Bronchial epithelial cell (primary cell): ENCODE results near the gene SGMS1. TPM values are rescaled to one million over a fixed set of nuclear protein-coding genes. Genes with fewer than 3 reads are reported as not detected.

Experiments
- DNase-seq: peaks from one replicate; pipeline ENCODE4 v3.0.0-alpha.2; 2010; ENCODE audit warnings: low read depth
- FAIRE-seq: peaks from 2 replicates; lab custom pipeline; 2011; peaks lifted over from hg19 to GRCh38; lab: Jason Lieb, UNC
- H3K27me3 ChIP-seq: 2 replicates; pipeline ENCODE4 v1.5.1; 2011; ENCODE audit warnings: low read length; ENCODE audit not compliant: control insufficient read depth, insufficient read depth
- H3K36me3 ChIP-seq: 2 replicates; pipeline ENCODE4 v1.5.1; 2011; ENCODE audit warnings: low read length; ENCODE audit not compliant: control insufficient read depth, insufficient read depth
- H3K4me3 ChIP-seq: 2 replicates; pipeline ENCODE4 v1.5.1; 2011; ENCODE audit warnings: mild to moderate bottlenecking, low read depth, low read length, control low read depth
- CTCF ChIP-seq: IDR thresholded peaks from 2 replicates; pipeline ENCODE4 v1.5.1; 2011; ENCODE audit warnings: mild to moderate bottlenecking, moderate library complexity, low read length, control low read depth, inconsistent platforms; ENCODE audit not compliant: insufficient read depth, severe bottlenecking
- total RNA-seq: library from RNA; depleted of rRNA; stranded (reverse); fragments of >200 nt; gene quantifications from 2 replicates; pipeline ENCODE4 v1.2.1, GENCODE V29; 2014

SGMS1 gene
- total RNA-seq, 1 donor from 2014 or later, result 21.3 TPM

GRCh38 chr10:50470798-50471582 lies 152.8 kb downstream of the SGMS1 start:
- Histone ChIP-seq H3K36me3 (no peaks in the 10 kb centered on the region), H3K4me3 (no peak overlapping the region), H3K27me3 (no peaks in the 10 kb centered on the region)
- FAIRE-seq (no peak), DNase-seq (peak; percentile 76)
- TF ChIP-seq CTCF, result no peak

GRCh38 chr10:50470345-50470744 lies 153.4 kb downstream of the SGMS1 start:
- H3K36me3 ChIP-seq, result no peaks in the 10 kb centered on the region
- no peak overlapping the region for H3K4me3 ChIP-seq
- no peaks in the 10 kb centered on the region for H3K27me3 ChIP-seq
- no peak for FAIRE-seq
- DNase-seq, result peak; percentile 8
- no peak for TF ChIP-seq CTCF

- DNase-seq, result no peak
Measured at GRCh38 chr10:50469778-50470193, 154.0 kb downstream of the SGMS1 start.

GRCh38 chr10:50469288-50469687 lies 154.5 kb downstream of the SGMS1 start:
- DNase-seq (peak; percentile 17), FAIRE-seq (no peak)
- H3K27me3 ChIP-seq, result no peaks in the 10 kb centered on the region
- TF ChIP-seq CTCF, result no peak
- no peaks in the 10 kb centered on the region for H3K36me3 ChIP-seq
- H3K4me3 ChIP-seq, result no peak overlapping the region

More at GRCh38 chr10:50469778-50470193, 154.0 kb downstream of the SGMS1 start:
- no peak for TF ChIP-seq CTCF
- FAIRE-seq, result no peak
- H3K4me3 ChIP-seq, result no peak overlapping the region
- no peaks in the 10 kb centered on the region for H3K27me3 ChIP-seq
- no peaks in the 10 kb centered on the region for H3K36me3 ChIP-seq

- FAIRE-seq (no peak), DNase-seq (no peak)
- H3K27me3 ChIP-seq, result no peaks in the 10 kb centered on the region
- H3K36me3 ChIP-seq, result no peaks in the 10 kb centered on the region
- H3K4me3 ChIP-seq, result no peak overlapping the region
- no peak for TF ChIP-seq CTCF
Measured at GRCh38 chr10:50467209-50467608, 156.5 kb downstream of the SGMS1 start.
